ENCODE results near the gene SOX1. TPM values are rescaled to one million over a fixed set of nuclear protein-coding genes. Genes with fewer than 3 reads are reported as not detected.

The SOX1 gene
- total RNA-seq, 1 donor from 2014 or later = not detected

DNA sequence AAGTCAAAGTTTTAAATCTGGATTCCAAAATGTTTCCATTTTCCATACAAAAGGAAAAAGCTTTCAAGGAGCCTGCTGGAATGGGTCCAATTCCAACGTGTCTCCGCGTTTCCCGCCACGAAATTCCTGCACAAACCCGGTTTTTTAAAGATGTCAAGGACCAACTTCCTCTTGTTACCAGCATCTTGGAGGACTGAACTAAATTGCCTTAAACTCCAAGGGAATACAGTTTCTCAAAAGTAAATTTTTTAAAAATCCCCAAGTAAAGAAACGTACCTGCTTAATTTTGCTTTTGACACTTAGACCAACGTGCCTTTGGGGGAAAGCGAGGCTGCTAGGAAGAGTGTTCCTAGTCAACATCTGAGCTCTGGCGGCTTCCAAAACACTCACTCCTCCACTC lies 12.3 kb upstream of the SOX1 start:
- DNase-seq (ENCODE audit: low spot score) = no peak
- H3K9me3 Mint-ChIP-seq = no peaks in the 10 kb centered on the region
- H3K27me3 Mint-ChIP-seq (ENCODE audit: insufficient read depth) = peaks cover 61% of the 10 kb centered on the region
- intact Hi-C loops (cut with micrococcal nuclease) = loop anchor here (10.0 kb wide), 1 partner anchor 50 kb away; no protein-coding TSS in a partner anchor
- H3K4me3 Mint-ChIP-seq = no peak overlapping the region
- no peaks in the 10 kb centered on the region for H3K4me1 Mint-ChIP-seq (ENCODE audit: low read depth)
- peak overlapping the region; percentile 63 for H3K27ac Mint-ChIP-seq
- no peaks in the 10 kb centered on the region for H3K36me3 Mint-ChIP-seq (ENCODE audit: low read depth)

DNA sequence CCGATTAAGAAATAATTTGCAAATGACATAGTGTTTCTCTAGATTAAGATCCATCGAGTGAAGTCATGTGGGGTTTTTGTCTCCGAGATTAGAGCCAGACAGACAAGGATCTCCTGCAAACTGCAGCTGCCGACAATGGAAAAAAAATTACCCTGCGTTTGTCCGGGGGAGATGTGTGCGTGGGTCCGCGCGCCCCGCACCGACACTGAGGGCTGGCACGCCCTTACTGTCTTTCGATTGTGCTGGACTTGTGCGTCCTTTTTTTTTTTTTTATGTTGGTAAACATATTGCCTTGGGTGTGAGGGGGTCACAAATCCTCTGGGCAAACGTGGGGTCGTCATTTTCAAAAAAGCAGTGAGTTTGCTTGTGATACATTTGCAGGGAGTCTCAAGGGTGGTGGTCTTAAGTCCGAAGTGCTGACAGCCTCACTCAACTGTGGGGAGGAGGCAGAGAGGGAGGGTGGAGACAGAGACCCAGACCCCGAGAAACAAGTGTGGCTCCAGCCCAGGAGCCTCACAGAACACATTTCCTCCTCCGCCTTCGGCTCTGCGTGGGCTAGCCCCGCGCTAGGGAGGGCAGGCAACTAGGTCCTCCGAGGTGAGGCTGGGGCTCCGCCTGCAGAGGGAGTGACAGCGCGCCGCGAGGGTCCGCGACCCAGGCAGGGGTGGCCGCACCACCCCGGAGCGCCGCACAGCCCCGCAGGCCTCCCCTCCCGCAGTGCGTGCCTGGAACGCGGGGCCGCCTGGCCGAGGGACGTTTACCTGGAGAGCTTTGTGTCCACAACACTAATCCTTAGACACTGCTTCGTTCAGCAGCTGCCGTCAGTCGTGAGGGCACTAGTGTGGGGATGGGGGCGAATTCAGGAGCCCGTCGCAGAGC lies 11.7 kb upstream of the SOX1 start:
- H3K9me3 Mint-ChIP-seq = no peaks in the 10 kb centered on the region
- peak overlapping the region; percentile 63 for H3K27ac Mint-ChIP-seq
- H3K4me3 Mint-ChIP-seq = no peak overlapping the region
- H3K4me1 Mint-ChIP-seq (ENCODE audit: low read depth) = no peaks in the 10 kb centered on the region
- DNase-seq (ENCODE audit: low spot score) = no peak
- no peaks in the 10 kb centered on the region for H3K36me3 Mint-ChIP-seq (ENCODE audit: low read depth)
- peaks cover 65% of the 10 kb centered on the region for H3K27me3 Mint-ChIP-seq (ENCODE audit: insufficient read depth)
- intact Hi-C loops (cut with micrococcal nuclease) = loop anchor here (10.0 kb wide), 1 partner anchor 50 kb away; no protein-coding TSS in a partner anchor

DNA sequence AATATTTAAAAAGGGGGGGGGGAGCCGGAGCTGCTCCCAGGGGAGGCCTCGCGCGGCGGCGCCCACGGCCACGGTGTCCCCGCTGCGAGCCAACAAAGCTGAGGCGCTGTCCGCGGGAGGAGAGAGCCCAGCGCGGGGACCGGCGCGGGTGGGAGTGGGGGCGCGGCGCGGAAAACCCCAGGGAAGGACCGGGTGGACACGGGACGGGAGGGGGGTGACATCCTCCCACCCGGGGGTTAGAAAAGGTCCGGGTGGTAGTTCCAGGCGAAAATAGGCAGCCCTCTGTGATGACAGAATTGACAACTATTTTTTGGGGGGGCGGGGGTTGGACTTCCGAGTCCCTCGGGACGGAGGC lies 11.1 kb upstream of the SOX1 start:
- H3K27me3 Mint-ChIP-seq (ENCODE audit: insufficient read depth) = peaks cover 66% of the 10 kb centered on the region
- H3K9me3 Mint-ChIP-seq = no peaks in the 10 kb centered on the region
- H3K27ac Mint-ChIP-seq = peak overlapping the region; percentile 58
- no peak overlapping the region for H3K4me3 Mint-ChIP-seq
- no peak for DNase-seq (ENCODE audit: low spot score)
- intact Hi-C loops (cut with micrococcal nuclease) = loop anchor here (10.0 kb wide), 1 partner anchor 49 kb away; no protein-coding TSS in a partner anchor
- no peaks in the 10 kb centered on the region for H3K4me1 Mint-ChIP-seq (ENCODE audit: low read depth)
- H3K36me3 Mint-ChIP-seq (ENCODE audit: low read depth) = no peaks in the 10 kb centered on the region

DNA sequence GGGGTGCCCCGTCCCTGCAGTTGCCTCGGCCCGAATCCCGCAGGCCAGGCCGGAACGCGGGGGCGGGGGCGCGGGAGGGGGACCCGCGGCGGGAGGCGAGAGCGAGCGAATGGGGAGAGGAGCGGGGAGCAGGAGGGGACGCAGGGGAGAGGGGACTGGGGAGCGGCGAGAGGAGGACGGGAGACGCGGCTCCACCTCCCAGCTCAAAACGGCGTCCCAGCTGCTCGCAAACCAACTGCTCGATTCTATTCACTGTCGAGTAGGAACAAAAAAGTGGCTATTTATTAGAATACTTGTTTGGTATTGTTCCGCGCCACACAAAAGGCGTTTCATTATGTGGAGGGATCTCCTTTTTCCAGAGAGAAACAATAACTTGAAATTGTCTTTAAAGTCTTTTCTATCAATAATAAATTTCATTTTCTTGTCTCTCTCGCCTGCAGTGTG lies 10.6 kb upstream of the SOX1 start:
- H3K4me3 Mint-ChIP-seq = no peak overlapping the region
- no peak overlapping the region for H3K27ac Mint-ChIP-seq
- no peak for DNase-seq (ENCODE audit: low spot score)
- intact Hi-C loops (cut with micrococcal nuclease) = loop anchor here (10.0 kb wide), 1 partner anchor 48 kb away; no protein-coding TSS in a partner anchor
- no peaks in the 10 kb centered on the region for H3K9me3 Mint-ChIP-seq
- no peaks in the 10 kb centered on the region for H3K36me3 Mint-ChIP-seq (ENCODE audit: low read depth)
- peaks cover 66% of the 10 kb centered on the region for H3K27me3 Mint-ChIP-seq (ENCODE audit: insufficient read depth)
- H3K4me1 Mint-ChIP-seq (ENCODE audit: low read depth) = no peaks in the 10 kb centered on the region

DNA sequence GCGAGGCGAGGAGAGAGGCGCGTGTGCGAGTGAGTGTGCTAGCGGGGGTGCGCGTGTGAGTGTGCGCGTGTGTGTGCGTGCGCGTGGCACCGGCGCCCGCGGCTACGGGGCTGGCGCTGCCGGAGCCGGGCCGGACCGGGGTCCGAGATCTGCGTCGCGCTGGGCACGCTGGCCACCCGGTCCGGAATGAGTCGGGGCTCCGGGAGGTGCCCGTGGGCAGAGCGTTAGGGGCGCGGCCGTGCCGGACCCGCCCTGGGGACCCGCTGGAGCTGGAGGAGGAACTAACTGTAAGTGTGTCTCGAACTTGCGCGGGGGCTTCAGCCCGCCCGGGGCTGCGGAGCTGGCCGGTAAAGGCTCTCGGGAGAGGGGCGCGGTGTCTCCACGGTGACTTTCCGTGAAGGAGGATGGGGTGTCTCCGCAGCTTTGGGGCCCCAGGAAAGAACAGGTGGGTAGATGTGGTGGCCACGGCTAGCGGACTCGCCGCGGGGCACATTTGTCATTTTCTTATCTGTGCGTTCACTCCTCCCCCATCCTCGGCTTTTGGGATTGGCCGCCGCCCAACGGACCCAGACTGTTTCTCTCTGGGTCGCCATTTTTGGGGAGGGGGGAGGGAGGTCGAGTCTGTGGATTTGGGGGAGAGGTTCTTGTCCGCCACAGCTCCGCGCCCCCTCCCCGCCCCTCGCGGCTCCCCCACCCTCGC lies 10.1 kb upstream of the SOX1 start:
- peaks cover 66% of the 10 kb centered on the region for H3K27me3 Mint-ChIP-seq (ENCODE audit: insufficient read depth)
- H3K4me1 Mint-ChIP-seq (ENCODE audit: low read depth) = no peaks in the 10 kb centered on the region
- H3K4me3 Mint-ChIP-seq = no peak overlapping the region
- peaks cover 1% of the 10 kb centered on the region for H3K36me3 Mint-ChIP-seq (ENCODE audit: low read depth)
- intact Hi-C loops (cut with micrococcal nuclease) = loop anchor here (10.0 kb wide), 1 partner anchor 48 kb away; no protein-coding TSS in a partner anchor
- H3K27ac Mint-ChIP-seq = no peak overlapping the region
- no peak for DNase-seq (ENCODE audit: low spot score)
- no peaks in the 10 kb centered on the region for H3K9me3 Mint-ChIP-seq

DNA sequence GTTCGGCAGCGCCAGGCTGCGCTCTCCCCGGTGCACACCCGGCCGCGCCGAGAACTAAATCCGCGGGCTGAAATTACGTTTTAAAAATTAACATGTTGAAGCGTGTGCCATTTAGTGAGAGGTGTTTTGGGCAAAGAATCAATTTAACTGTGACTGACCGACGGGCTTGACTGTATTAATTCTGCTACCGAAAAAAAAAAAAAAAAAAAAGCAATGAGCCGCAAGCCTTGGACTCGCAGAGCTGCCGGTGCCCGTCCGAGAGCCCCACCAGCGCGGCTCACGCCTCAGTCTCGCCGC lies 9.6 kb upstream of the SOX1 start:
- peaks cover 66% of the 10 kb centered on the region for H3K27me3 Mint-ChIP-seq (ENCODE audit: insufficient read depth)
- DNase-seq (ENCODE audit: low spot score) = no peak
- intact Hi-C loops (cut with micrococcal nuclease) = loop anchor here (10.0 kb wide), 1 partner anchor 47 kb away; no protein-coding TSS in a partner anchor
- no peak overlapping the region for H3K4me3 Mint-ChIP-seq
- no peaks in the 10 kb centered on the region for H3K4me1 Mint-ChIP-seq (ENCODE audit: low read depth)
- H3K36me3 Mint-ChIP-seq (ENCODE audit: low read depth) = peaks cover 2% of the 10 kb centered on the region
- no peak overlapping the region for H3K27ac Mint-ChIP-seq
- H3K9me3 Mint-ChIP-seq = no peaks in the 10 kb centered on the region

DNA sequence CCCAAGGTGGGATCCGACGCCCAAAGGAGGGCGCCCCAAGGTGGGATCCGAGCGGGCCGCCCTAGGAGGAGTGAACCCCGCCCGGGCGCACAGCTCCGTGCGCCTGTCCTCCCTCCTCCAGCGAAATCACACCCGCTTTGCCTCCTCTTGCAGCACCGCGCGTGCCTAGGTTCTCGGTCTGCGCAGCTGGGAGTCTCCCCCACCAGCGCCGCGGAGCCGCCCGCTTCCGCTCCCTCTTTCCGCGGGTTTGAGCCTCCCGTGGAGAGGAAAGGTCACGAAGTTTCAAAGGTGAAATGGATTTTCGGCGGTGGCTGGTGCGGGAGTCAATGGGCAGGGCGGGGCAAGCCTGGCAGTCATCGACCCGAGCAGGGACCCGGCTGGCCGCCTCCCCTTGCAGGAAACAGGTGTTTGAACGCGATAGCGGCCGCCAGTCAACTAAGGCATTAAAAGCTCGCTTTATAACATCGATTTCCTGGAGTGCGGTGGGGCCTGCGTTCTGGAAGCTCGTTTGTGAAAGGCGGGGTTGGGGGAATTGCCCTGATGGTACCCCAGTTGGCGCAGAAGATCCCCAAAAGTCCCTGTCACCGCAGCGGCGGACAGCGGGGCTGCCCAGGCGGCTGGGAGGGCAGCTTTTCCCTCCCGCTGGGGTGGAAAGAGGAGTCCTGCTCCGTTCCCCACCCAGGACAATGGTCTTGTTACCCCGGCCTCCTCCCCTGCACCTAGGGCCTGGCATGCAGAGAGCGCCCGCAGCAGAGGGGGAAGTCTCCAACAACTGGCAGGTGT lies 9.0 kb upstream of the SOX1 start:
- Mint-ChIP-seq H3K4me3 (no peak overlapping the region), H3K9me3 (no peaks in the 10 kb centered on the region), H3K27ac (no peak overlapping the region), H3K4me1 (ENCODE audit: low read depth) (no peaks in the 10 kb centered on the region), H3K36me3 (ENCODE audit: low read depth) (peaks cover 2% of the 10 kb centered on the region), H3K27me3 (ENCODE audit: insufficient read depth) (peaks cover 63% of the 10 kb centered on the region)
- intact Hi-C loops (cut with micrococcal nuclease) = loop anchor here (2.0 to 10.0 kb wide), 2 partner anchors 17 to 47 kb away; no protein-coding TSS in a partner anchor
- no peak for DNase-seq (ENCODE audit: low spot score)

DNA sequence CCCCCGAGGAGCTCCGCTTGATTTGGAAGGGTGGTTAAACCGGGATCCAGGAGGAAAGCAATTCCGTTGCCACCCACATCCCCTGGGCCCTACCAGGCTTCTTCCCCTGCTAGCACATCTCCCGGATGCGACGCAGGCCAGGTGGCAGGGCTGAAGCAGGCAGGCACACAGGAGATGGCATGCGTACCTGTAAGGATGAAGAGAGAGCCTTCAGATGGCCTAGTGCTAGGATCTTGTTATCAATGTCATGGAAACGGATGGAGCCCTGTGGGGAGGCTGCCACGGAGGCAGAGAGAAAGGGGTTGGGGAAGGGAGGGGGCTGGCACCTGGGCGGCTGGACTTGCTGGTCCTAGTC lies 8.5 kb upstream of the SOX1 start:
- Mint-ChIP-seq H3K4me1 (ENCODE audit: low read depth) (no peaks in the 10 kb centered on the region), H3K27me3 (ENCODE audit: insufficient read depth) (peaks cover 63% of the 10 kb centered on the region), H3K36me3 (ENCODE audit: low read depth) (peaks cover 2% of the 10 kb centered on the region), H3K9me3 (no peaks in the 10 kb centered on the region), H3K27ac (no peak overlapping the region), H3K4me3 (no peak overlapping the region)
- intact Hi-C loops (cut with micrococcal nuclease) = loop anchor here (2.0 to 10.0 kb wide), 2 partner anchors 16 to 46 kb away; no protein-coding TSS in a partner anchor
- DNase-seq (ENCODE audit: low spot score) = no peak

DNA sequence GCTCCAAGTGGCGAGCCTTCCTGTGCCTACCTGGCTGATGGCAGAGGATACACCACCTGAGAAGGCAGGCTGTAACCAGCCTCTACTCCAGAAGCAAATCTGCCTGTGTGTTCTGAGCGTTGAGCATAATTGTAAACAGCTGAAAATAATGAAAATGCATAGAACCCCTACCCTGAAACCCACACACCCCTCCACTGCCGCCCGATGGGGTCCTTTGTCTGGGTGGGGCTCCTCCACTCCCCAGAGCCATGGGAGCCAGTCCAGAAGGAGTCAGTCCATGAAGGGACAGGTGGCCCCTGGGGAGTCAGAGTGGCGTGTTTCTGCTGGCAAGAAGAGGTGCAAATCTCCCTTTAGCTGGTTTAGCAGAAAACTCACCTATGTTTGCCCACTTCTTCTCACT lies 8.0 kb upstream of the SOX1 start:
- Mint-ChIP-seq H3K27me3 (ENCODE audit: insufficient read depth) (peaks cover 63% of the 10 kb centered on the region), H3K27ac (no peak overlapping the region), H3K9me3 (no peaks in the 10 kb centered on the region), H3K4me3 (no peak overlapping the region), H3K36me3 (ENCODE audit: low read depth) (peaks cover 2% of the 10 kb centered on the region), H3K4me1 (ENCODE audit: low read depth) (no peaks in the 10 kb centered on the region)
- intact Hi-C loops (cut with micrococcal nuclease) = loop anchor here (2.0 to 10.0 kb wide), 2 partner anchors 16 to 46 kb away; no protein-coding TSS in a partner anchor
- DNase-seq (ENCODE audit: low spot score) = no peak

DNA sequence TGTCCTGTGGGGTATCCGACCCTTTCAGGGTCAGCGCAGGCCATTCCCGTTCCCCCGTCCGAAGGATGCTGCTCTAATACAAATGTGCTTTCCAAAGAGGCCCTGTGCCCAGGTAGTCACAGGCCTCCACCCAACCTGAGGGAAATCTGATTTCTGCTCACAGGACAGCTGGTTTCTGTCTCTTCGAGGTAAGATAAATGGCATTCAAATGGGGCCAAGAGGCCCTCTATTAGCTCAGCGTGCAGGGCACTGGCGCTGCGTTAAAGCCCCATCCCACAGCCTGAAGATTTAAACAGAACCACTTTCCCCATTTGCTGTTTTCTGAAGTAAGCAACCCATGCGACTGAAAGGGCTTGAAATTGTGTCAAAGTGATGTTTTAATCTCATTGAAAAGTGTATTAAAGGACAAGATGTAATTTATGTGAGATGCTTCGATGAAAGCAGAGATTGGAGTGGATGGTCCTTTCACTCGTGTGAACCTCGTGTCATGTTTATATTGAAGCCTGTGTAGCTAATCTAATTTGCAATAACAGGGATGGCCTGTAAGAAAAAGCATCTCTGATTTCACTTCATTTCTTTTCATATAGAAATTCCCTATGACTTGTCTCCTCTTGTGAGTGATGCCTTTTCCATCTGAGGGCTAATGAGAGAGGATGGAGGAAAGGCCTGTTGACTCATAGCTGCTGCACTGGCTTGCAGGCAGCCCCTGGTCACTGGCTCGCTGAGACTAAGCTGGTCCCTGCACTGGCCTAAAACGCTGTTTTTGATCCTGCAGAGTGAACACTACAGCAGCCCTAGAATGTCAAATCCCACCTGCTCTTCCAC lies 7.3 kb upstream of the SOX1 start:
- Mint-ChIP-seq H3K4me3 (no peak overlapping the region), H3K27ac (no peak overlapping the region), H3K4me1 (ENCODE audit: low read depth) (no peaks in the 10 kb centered on the region), H3K9me3 (no peaks in the 10 kb centered on the region), H3K27me3 (ENCODE audit: insufficient read depth) (peaks cover 69% of the 10 kb centered on the region), H3K36me3 (ENCODE audit: low read depth) (peaks cover 2% of the 10 kb centered on the region)
- DNase-seq (ENCODE audit: low spot score) = no peak
- intact Hi-C loops (cut with micrococcal nuclease) = loop anchor here (2.0 to 10.0 kb wide), 3 partner anchors 15 to 1752 kb away; partner anchors contain the start of genes COL4A1 and COL4A2

DNA sequence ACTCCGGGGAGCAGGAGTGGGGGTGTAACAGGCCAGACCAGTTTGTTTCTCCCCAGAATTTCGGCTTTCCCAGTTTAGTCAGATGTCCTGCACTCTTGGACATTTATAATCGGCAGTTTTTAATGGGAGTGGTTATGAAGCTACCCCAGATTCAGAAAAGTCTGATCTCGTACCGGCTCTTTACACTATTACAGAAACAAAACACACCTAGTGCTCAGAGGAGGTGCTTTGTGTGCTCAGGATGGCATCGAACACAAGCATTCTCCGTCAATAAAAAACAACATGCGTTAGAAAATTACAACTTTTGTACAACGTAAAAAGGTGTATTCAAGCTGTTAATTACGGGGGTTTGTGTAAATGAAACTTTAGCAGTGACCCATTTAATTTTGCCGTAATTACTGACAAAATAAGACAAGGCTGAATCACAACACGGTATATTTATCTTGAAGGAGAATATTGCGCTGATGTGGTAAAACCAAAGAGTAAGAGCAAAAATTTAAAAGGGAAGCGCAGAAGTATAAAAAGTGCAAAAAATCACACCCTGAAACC lies 6.6 kb upstream of the SOX1 start:
- DNase-seq (ENCODE audit: low spot score) = no peak
- intact Hi-C loops (cut with micrococcal nuclease) = loop anchor here (5.0 kb wide), 1 partner anchor 1753 kb away; the partner anchor contains the start of genes COL4A1 and COL4A2
- no peak overlapping the region for H3K27ac Mint-ChIP-seq

More for the DNA sequence above, 6.6 kb upstream of the SOX1 start:
- H3K9me3 Mint-ChIP-seq = no peaks in the 10 kb centered on the region
- peaks cover 68% of the 10 kb centered on the region for H3K27me3 Mint-ChIP-seq (ENCODE audit: insufficient read depth)
- H3K36me3 Mint-ChIP-seq (ENCODE audit: low read depth) = peaks cover 2% of the 10 kb centered on the region
- H3K4me3 Mint-ChIP-seq = no peak overlapping the region
- no peaks in the 10 kb centered on the region for H3K4me1 Mint-ChIP-seq (ENCODE audit: low read depth)

All from activated T-helper 1 cell treated with anti-CD3 and anti-CD28 coated beads, Interleukin-12 subunit alpha, Interleukin-12 subunit beta, Interleukin-2, Interleukin-4 antibody, amounts not matched to agents 30 ng/mL and 10 ng/mL and 1 ng/mL, durations not matched to agents 14 hours and 24 hours and 36 hours (primary cell).